ENCODE data around the gene DPH5.

DNA sequence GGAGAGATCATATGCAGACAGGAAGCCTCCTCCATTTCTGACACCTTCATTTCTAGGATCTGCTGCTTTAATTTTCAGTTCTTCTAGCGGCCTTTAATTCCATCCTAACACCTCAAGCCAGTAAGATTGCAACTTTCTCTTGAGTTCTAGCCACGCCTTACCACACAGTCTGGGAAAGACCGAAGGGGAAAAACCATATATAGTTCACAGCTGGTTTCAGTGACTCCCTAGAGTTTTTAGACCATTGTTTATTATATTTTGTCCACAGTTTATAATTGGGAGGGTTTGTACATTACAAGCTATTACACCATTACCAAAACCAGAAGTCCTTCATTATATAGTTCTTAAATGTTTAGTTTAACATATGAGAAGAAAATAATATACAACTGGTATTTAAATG is 37.5 kb downstream of the DPH5 start:
- TF ChIP-seq EZH2 (IDR thresholded peaks at IDR 0.05; ENCODE audit: insufficient read depth, poor library complexity, severe bottlenecking), result no peak
- TF ChIP-seq EZH2phosphoT487 (IDR thresholded peaks at IDR 0.05; ENCODE audit: insufficient read depth, low read depth), result no peak

Measured in GM23248 (cell line).